Activated naive CD4-positive, alpha-beta T cell treated with Interleukin-2 at 50 U/mL for 16 hours (primary cell): ENCODE results near the gene EXD3.
"Not testable (repeated sequence)": the region's sequence is repeated elsewhere in the genome, so short reads cannot be mapped to it uniquely, and the experiment has no call there.

Experiments
- DNase-seq: peaks from one replicate; pipeline ENCODE4 v3.0.0-alpha.2; 2020

Gene EXD3

GRCh38 chr9:137354845-137355760, 67.9 kb downstream of the EXD3 start:
- DNase-seq, result no peak

GRCh38 chr9:137354153-137354844, 68.7 kb downstream of the EXD3 start:
- no peak for DNase-seq

- no peak for DNase-seq
Measured at GRCh38 chr9:137353223-137354152, 69.5 kb downstream of the EXD3 start.

- DNase-seq, result no peak
Measured at GRCh38 chr9:137352511-137353222, 70.3 kb downstream of the EXD3 start.

- no peak for DNase-seq
Measured at GRCh38 chr9:137351781-137352501, 71.0 kb downstream of the EXD3 start.

- DNase-seq, result no peak
Measured at GRCh38 chr9:137350696-137351584, 72.0 kb downstream of the EXD3 start.

- no peak for DNase-seq
Measured at GRCh38 chr9:137349471-137350033, 73.4 kb downstream of the EXD3 start.

- no peak for DNase-seq
Measured at GRCh38 chr9:137348769-137349470, 74.0 kb downstream of the EXD3 start.

- DNase-seq, result no peak
Measured at GRCh38 chr9:137347928-137348327, 75.0 kb downstream of the EXD3 start.

GRCh38 chr9:137342482-137342881, 80.5 kb downstream of the EXD3 start:
- DNase-seq, result no peak

GRCh38 chr9:137341227-137341626, 81.7 kb downstream of the EXD3 start:
- no peak for DNase-seq

GRCh38 chr9:137339908-137340462, 83.0 kb downstream of the EXD3 start:
- not testable (repeated sequence) for DNase-seq

- no peak for DNase-seq
Measured at GRCh38 chr9:137339045-137339907, 83.7 kb downstream of the EXD3 start.

- no peak for DNase-seq
Measured at GRCh38 chr9:137336735-137337134, 86.2 kb downstream of the EXD3 start.

- no peak for DNase-seq
Measured at GRCh38 chr9:137333016-137333671, 89.8 kb downstream of the EXD3 start.

- no peak for DNase-seq
Measured at GRCh38 chr9:137331929-137332328, 91.0 kb downstream of the EXD3 start.

- no peak for DNase-seq
Measured at GRCh38 chr9:137330689-137331088, 92.3 kb downstream of the EXD3 start.

- DNase-seq, result not testable (repeated sequence)
Measured at GRCh38 chr9:137329590-137329989, 93.4 kb downstream of the EXD3 start.
